ENCODE data around the gene SDC3.

Gene SDC3

DNA sequence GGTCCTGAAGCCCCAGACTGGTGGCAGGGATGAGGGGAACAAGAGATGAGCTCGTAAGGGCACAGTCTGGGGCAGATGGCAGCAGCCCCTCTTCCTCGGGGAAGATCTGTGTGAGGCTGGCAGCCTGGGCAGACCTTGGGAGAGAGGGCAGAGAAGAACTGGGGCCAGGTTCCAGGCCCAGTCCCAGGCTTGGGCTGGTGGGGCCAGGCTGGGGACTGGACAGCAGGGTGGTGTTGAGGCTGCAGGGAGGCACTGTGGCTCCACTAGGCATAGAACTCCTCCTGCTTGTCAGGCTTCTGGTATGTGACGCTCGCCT is 35.7 kb downstream of the SDC3 start:
- TF ChIP-seq CEBPB (IDR thresholded peaks at IDR 0.05) (no peak), NFIC (IDR thresholded peaks at IDR 0.05) (no peak), RAD21 (IDR thresholded peaks at IDR 0.05; ENCODE audit: low read depth) (no peak), TAF1 (IDR thresholded peaks at IDR 0.05; ENCODE audit: low read depth) (no peak), EP300 (IDR thresholded peaks at IDR 0.05; ENCODE audit: borderline replicate concordance) (no peak), TEAD4 (IDR thresholded peaks at IDR 0.05) (no peak), FOXM1 (IDR thresholded peaks at IDR 0.05; ENCODE audit: borderline replicate concordance, low read depth) (no peak), EGR1 (IDR thresholded peaks at IDR 0.05) (no peak), CREB1 (IDR thresholded peaks at IDR 0.05; ENCODE audit: low read depth) (no peak), YY1 (IDR thresholded peaks at IDR 0.05; ENCODE audit: low read depth) (no peak)
- TF ChIP-seq, protein P1, sequence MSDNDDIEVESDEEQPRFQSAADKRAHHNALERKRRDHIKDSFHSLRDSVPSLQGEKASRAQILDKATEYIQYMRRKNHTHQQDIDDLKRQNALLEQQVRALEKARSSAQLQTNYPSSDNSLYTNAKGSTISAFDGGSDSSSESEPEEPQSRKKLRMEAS (IDR thresholded peaks at IDR 0.05) = no peak
- TF ChIP-seq, protein P2, sequence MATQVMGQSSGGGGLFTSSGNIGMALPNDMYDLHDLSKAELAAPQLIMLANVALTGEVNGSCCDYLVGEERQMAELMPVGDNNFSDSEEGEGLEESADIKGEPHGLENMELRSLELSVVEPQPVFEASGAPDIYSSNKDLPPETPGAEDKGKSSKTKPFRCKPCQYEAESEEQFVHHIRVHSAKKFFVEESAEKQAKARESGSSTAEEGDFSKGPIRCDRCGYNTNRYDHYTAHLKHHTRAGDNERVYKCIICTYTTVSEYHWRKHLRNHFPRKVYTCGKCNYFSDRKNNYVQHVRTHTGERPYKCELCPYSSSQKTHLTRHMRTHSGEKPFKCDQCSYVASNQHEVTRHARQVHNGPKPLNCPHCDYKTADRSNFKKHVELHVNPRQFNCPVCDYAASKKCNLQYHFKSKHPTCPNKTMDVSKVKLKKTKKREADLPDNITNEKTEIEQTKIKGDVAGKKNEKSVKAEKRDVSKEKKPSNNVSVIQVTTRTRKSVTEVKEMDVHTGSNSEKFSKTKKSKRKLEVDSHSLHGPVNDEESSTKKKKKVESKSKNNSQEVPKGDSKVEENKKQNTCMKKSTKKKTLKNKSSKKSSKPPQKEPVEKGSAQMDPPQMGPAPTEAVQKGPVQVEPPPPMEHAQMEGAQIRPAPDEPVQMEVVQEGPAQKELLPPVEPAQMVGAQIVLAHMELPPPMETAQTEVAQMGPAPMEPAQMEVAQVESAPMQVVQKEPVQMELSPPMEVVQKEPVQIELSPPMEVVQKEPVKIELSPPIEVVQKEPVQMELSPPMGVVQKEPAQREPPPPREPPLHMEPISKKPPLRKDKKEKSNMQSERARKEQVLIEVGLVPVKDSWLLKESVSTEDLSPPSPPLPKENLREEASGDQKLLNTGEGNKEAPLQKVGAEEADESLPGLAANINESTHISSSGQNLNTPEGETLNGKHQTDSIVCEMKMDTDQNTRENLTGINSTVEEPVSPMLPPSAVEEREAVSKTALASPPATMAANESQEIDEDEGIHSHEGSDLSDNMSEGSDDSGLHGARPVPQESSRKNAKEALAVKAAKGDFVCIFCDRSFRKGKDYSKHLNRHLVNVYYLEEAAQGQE (IDR thresholded peaks at IDR 0.05; ENCODE audit: low read depth) = no peak

DNA sequence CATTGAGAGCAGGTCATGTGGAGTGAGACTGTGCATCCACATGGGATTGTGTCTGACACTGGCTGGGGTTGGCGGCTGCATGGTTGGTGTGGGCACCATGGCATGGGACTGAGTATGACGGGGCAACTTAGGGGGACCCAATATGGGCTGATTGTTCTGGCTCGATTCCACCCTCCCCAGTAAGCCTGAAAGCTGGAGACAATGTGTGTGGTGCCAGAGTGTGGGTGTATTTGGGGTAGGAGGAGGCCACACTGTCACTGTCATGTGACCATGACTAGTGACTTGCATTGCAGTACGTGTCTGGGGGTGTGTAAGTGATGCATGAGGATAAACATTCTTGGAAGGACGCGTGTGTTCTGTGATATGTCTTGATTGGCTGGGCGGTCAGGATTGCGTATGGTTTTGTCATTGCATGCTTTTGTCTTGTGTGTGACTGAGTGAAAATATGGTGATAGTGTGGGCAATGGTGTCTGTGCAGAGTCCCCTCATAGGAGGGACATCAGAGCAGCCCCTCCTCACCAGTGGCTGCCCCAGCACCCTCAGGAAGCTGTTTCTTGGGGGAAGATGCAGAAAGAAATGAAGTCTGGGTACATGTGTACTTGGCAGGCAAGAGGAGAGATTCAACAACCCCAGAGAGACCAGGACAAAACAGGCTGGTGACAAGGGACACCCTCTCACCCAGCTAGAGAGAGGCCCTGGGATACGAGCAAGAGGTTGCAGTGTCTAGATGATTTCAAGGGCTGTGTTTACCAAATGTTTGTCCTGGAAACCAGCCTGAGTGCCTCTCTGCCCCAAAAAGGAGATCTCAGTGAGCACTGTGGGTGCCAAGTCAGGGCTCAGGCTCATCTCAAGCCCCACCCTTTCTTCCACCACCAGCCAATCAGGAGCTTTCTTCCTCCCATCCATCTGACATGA is 36.3 kb downstream of the SDC3 start:
- TF ChIP-seq EGR1 (IDR thresholded peaks at IDR 0.05) (no peak), TEAD4 (IDR thresholded peaks at IDR 0.05) (no peak), TAF1 (IDR thresholded peaks at IDR 0.05; ENCODE audit: low read depth) (no peak), FOXM1 (IDR thresholded peaks at IDR 0.05; ENCODE audit: borderline replicate concordance, low read depth) (no peak), ZBTB7A (IDR thresholded peaks at IDR 0.05; ENCODE audit: low read depth) (no peak), CREB1 (IDR thresholded peaks at IDR 0.05; ENCODE audit: low read depth) (no peak), EP300 (IDR thresholded peaks at IDR 0.05; ENCODE audit: borderline replicate concordance) (no peak), TCF12 (IDR thresholded peaks at IDR 0.05; ENCODE audit: low read depth) (no peak), NFIC (IDR thresholded peaks at IDR 0.05) (no peak), RAD21 (IDR thresholded peaks at IDR 0.05; ENCODE audit: low read depth) (no peak), CEBPB (IDR thresholded peaks at IDR 0.05) (no peak), YY1 (IDR thresholded peaks at IDR 0.05; ENCODE audit: low read depth) (no peak)
- TF ChIP-seq, protein P3, sequence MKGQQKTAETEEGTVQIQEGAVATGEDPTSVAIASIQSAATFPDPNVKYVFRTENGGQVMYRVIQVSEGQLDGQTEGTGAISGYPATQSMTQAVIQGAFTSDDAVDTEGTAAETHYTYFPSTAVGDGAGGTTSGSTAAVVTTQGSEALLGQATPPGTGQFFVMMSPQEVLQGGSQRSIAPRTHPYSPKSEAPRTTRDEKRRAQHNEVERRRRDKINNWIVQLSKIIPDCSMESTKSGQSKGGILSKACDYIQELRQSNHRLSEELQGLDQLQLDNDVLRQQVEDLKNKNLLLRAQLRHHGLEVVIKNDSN (IDR thresholded peaks at IDR 0.05) = no peak; the same call in 1 of the 2 replicates
- TF ChIP-seq, protein P1 (IDR thresholded peaks at IDR 0.05) = no peak

DNA sequence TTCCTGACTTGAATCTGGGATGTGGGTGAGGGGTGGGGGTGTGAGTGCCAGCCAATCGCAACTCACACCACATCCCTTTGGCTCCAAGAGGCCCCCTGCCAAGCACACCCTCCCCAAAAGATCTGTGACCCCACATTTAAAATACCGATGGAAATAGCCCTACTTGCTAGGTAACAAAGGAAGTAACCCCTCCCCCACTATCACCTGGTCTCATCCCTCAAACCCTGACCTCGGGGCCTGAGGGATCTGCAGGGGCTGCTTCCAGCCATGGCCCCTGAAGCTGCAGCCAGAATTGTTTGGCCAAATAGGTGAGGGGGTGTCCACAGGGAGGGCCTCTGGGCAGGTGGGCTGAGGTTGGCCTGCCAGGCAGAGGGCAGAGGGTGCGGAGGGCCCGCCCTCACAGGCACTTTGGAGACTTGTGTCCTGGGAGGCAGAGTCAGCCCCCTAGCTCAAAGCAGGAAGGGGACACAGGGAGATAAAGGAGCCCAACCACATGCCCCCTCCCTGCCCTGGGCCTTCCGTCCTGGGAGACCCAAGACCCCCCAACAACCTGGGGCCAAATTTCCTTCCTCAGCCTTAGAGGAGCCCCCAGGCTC is 37.2 kb downstream of the SDC3 start:
- TF ChIP-seq CREB1 (IDR thresholded peaks at IDR 0.05; ENCODE audit: low read depth) (no peak), FOXM1 (IDR thresholded peaks at IDR 0.05; ENCODE audit: borderline replicate concordance, low read depth) (no peak), YY1 (IDR thresholded peaks at IDR 0.05; ENCODE audit: low read depth) (no peak), CEBPB (IDR thresholded peaks at IDR 0.05) (no peak), EGR1 (IDR thresholded peaks at IDR 0.05) (no peak), RAD21 (IDR thresholded peaks at IDR 0.05; ENCODE audit: low read depth) (no peak), TCF12 (IDR thresholded peaks at IDR 0.05; ENCODE audit: low read depth) (no peak), EP300 (IDR thresholded peaks at IDR 0.05; ENCODE audit: borderline replicate concordance) (no peak), TEAD4 (IDR thresholded peaks at IDR 0.05) (no peak), ZBTB7A (IDR thresholded peaks at IDR 0.05; ENCODE audit: low read depth) (no peak), NFIC (IDR thresholded peaks at IDR 0.05) (no peak), TAF1 (IDR thresholded peaks at IDR 0.05; ENCODE audit: low read depth) (no peak)
- TF ChIP-seq, protein P3 (IDR thresholded peaks at IDR 0.05) = no peak
- TF ChIP-seq, protein P1 (IDR thresholded peaks at IDR 0.05) = no peak
- TF ChIP-seq, protein P2 (IDR thresholded peaks at IDR 0.05; ENCODE audit: low read depth) = no peak

DNA sequence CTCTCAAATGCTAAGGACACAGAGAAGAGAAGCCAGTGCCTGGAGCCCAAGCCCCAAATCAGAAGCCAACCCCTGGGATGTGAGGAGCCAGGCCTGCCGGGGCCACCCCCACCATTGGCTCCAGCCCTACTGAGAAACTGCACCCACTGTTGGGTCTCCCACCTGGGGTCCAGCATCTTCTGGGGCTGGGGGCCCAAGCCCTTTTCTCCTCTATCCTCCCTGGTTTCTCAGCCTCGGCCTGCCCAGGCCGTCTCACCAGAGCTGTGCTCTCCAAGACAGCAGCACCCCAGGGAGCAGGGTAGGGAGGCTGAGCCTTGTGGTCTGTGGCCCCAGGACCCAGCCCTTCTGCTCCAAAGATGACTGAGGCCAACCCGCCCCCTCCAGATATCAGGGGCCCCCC is 37.9 kb downstream of the SDC3 start:
- TF ChIP-seq CEBPB (IDR thresholded peaks at IDR 0.05) (no peak), TAF1 (IDR thresholded peaks at IDR 0.05; ENCODE audit: low read depth) (no peak)

DNA sequence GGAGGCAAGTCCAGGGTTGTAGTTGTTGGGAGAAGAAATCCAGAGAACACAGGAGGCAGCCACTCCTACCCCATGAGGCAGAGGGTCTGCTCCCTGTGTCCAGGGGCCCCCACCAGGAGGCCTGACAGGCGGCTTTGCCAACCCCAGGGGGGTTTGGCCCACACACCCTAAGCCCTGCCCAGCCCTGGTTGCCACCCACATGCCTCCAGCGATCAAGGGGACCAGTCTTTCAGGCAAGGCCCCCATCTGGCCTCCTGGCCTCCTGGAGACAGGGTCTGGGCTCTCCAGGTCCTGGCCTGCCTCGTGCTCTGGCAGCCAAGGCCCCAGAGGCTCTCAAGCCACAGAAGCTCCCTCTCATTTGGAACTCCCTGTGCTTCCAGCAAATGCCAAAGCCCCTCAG is 38.5 kb downstream of the SDC3 start:
- TF ChIP-seq EGR1 (IDR thresholded peaks at IDR 0.05) (no peak), ZBTB7A (IDR thresholded peaks at IDR 0.05; ENCODE audit: low read depth) (no peak), YY1 (IDR thresholded peaks at IDR 0.05; ENCODE audit: low read depth) (no peak), EP300 (IDR thresholded peaks at IDR 0.05; ENCODE audit: borderline replicate concordance) (no peak), FOXM1 (IDR thresholded peaks at IDR 0.05; ENCODE audit: borderline replicate concordance, low read depth) (no peak), TCF12 (IDR thresholded peaks at IDR 0.05; ENCODE audit: low read depth) (no peak), TEAD4 (IDR thresholded peaks at IDR 0.05) (no peak), CREB1 (IDR thresholded peaks at IDR 0.05; ENCODE audit: low read depth) (no peak), RAD21 (IDR thresholded peaks at IDR 0.05; ENCODE audit: low read depth) (no peak), TAF1 (IDR thresholded peaks at IDR 0.05; ENCODE audit: low read depth) (no peak), NFIC (IDR thresholded peaks at IDR 0.05) (no peak)
- TF ChIP-seq, protein P1 (IDR thresholded peaks at IDR 0.05) = no peak
- TF ChIP-seq, protein P2 (IDR thresholded peaks at IDR 0.05; ENCODE audit: low read depth) = no peak

All from Ishikawa (cell line).